Measurements from ENCODE around the gene NECAB3. TPM values are rescaled to one million over a fixed set of nuclear protein-coding genes. Genes with fewer than 3 reads are reported as not detected.

The NECAB3 gene
- total RNA-seq, 1 donor from 2014 or later = 15.6 TPM

- no peak for DNase-seq (ENCODE audit: low spot score)
Observed at GRCh38 chr20:33624399-33624798, 49.8 kb downstream of the NECAB3 start.

GRCh38 chr20:33622705-33623365, 51.4 kb downstream of the NECAB3 start:
- DNase-seq (ENCODE audit: low spot score) = no peak

- no peak for DNase-seq (ENCODE audit: low spot score)
Observed at GRCh38 chr20:33621717-33622400, 52.4 kb downstream of the NECAB3 start.

- DNase-seq (ENCODE audit: low spot score) = no peak
Observed at GRCh38 chr20:33612001-33612400, 62.2 kb downstream of the NECAB3 start.

GRCh38 chr20:33611106-33611505, 63.1 kb downstream of the NECAB3 start:
- DNase-seq (ENCODE audit: low spot score) = no peak

- DNase-seq (ENCODE audit: low spot score) = no peak
Observed at GRCh38 chr20:33609504-33609903, 64.7 kb downstream of the NECAB3 start.

Other genes with a start within 250 kb of the NECAB3 start
- gene SNTA1, start 230.7 kb downstream of the NECAB3 start, total RNA-seq (ENCODE audit: insufficient read depth, low replicate concordance) = 28.2 TPM
- 8.2 TPM for gene CBFA2T2, start 184.3 kb downstream of the NECAB3 start, total RNA-seq (ENCODE audit: insufficient read depth, low replicate concordance)
- not detected for gene C20orf144, start 12.1 kb downstream of the NECAB3 start, total RNA-seq (ENCODE audit: insufficient read depth, low replicate concordance)
- not detected for gene ACTL10, start 7.5 kb downstream of the NECAB3 start, total RNA-seq (ENCODE audit: insufficient read depth, low replicate concordance)
- 8.7 TPM for gene E2F1, start 12.0 kb upstream of the NECAB3 start, total RNA-seq (ENCODE audit: insufficient read depth, low replicate concordance)
- gene PXMP4, start 45.9 kb upstream of the NECAB3 start, total RNA-seq (ENCODE audit: insufficient read depth, low replicate concordance) = 11.3 TPM
- gene ZNF341, start 57.6 kb upstream of the NECAB3 start, total RNA-seq (ENCODE audit: insufficient read depth, low replicate concordance) = 0.72 TPM
- gene CHMP4B, start 136.9 kb upstream of the NECAB3 start, total RNA-seq (ENCODE audit: insufficient read depth, low replicate concordance) = 24.6 TPM